HG02884 (cell line): ENCODE data around the gene FOXP1.

Experiments
- ATAC-seq: cut with Tn5 transposase; IDR thresholded peaks from one replicate; pipeline ENCODE4 v1.9.1; 2021; ENCODE audit warnings: mild to moderate bottlenecking, moderate library complexity; ENCODE audit not compliant: unreplicated experiment

FOXP1 gene

DNA sequence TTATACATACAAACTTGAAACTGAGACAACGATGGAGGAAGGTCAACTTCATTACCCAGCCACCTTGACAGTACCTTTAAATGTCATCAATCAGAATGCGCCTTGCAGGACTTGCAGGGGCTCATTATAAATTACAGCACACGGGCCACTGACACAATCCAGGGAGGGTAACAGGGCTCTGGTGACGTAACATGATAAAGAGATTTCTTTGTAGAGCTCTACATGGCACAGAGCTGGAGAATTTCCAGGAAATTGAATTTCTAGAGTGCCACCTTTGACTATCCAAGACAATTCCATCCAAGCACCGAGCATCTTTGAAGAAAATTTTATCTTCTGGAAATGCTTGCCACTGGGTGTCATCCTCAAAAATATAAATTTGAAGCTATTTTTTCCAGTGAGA, 486.0 kb downstream of the FOXP1 start:
- no peak for ATAC-seq

GRCh38 chr3:71095511-71096291, 487.8 kb downstream of the FOXP1 start:
- no peak for ATAC-seq

DNA sequence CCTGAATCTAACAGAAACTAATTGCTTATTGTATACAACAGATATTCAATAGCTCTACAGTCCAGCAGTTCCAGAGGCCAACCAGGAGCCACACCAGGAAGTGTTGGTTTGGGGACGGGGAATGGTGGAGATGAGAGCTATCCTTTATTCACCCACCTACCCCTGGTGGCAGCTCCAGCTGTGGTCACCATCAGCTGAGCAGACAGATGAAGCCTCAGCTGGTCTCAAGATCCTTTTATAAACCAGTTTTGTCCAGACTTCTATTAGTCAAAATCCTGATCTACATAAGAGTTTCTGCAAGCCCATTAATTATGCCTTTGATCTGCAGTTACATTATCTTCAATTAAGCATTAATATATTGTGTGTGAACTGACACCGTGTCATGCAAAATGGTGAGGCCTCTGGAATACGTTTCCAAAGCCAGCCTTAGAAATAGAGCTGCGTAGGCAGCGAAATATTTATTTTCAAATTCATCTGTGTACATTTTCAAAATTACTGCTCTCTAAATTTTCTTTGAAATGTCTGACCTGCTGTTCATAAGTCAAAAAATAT, 488.8 kb downstream of the FOXP1 start:
- ATAC-seq = no peak

- no peak for ATAC-seq
These were observed 490.9 kb downstream of the FOXP1 start for GRCh38 chr3:71092665-71093064.

DNA sequence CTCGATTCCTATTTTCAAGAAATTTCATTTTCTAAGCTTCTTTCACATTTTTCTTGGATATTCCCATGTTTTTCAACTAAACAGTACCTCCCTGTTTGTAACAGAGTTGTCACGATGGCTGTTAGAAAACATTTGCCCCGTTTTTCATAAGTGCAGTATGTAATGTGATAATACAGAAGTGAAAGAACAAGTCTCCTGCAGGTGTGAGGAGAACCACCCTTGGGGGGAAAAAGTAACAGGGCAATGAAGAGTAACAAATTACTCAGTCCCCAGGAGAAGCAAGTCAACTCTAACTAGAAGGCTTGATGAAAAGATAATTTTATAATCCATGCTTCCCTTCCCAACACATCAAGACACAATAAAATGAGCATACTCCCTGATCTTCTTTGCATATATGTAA, 493.3 kb downstream of the FOXP1 start:
- ATAC-seq = no peak

- no peak for ATAC-seq
These were observed 494.2 kb downstream of the FOXP1 start for GRCh38 chr3:71089271-71089847.

- no peak for ATAC-seq
These were observed 494.8 kb downstream of the FOXP1 start for GRCh38 chr3:71088742-71089141.

GRCh38 chr3:71088019-71088708, 495.4 kb downstream of the FOXP1 start:
- no peak for ATAC-seq

DNA sequence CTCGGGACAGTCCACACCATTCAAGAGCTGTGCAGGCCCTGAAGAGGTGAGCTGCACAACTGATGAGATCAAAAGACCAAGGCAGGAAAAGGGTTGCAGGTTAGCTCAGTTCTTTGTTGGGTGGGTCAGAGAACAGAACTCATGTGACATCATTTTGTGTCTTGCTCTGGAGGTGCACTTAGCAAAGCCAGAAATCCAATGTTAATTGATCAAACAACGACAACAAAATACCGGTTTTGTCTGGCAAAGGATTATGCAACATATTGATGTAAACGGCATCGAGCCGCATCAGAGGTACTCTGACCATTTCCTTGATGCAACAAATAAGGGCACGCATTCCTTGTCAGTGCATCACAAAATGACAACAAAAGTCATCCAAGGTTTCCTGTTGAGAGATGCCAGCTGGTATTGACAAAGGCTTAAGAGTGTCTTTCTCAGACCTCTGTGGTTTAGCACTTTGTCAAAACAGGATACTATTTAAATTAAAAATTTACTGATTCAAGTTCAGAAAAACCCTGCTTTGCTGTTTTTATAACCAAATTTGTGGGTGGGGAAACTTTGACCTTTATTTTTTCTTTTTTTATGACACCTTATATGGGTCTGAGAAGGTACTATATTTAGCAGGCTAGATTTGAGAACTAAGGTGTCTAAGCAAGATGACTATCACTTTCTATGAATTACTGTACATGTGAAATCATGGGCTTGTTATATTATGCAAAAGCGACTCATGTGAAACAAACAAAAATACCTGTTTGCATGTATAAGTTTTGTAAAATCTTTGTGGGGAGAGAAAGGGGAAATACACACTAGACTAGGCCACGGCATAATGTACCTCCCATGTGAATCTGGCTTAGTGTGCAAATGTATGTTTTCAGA, 496.1 kb downstream of the FOXP1 start:
- peak; percentile 91 for ATAC-seq

GRCh38 chr3:71086777-71087142, 496.8 kb downstream of the FOXP1 start:
- no peak for ATAC-seq

GRCh38 chr3:71083726-71084131, 499.8 kb downstream of the FOXP1 start:
- ATAC-seq = no peak

GRCh38 chr3:71082833-71083232, 500.7 kb downstream of the FOXP1 start:
- no peak for ATAC-seq

- ATAC-seq = no peak
These were observed 502.9 kb downstream of the FOXP1 start for GRCh38 chr3:71080517-71081083.

DNA sequence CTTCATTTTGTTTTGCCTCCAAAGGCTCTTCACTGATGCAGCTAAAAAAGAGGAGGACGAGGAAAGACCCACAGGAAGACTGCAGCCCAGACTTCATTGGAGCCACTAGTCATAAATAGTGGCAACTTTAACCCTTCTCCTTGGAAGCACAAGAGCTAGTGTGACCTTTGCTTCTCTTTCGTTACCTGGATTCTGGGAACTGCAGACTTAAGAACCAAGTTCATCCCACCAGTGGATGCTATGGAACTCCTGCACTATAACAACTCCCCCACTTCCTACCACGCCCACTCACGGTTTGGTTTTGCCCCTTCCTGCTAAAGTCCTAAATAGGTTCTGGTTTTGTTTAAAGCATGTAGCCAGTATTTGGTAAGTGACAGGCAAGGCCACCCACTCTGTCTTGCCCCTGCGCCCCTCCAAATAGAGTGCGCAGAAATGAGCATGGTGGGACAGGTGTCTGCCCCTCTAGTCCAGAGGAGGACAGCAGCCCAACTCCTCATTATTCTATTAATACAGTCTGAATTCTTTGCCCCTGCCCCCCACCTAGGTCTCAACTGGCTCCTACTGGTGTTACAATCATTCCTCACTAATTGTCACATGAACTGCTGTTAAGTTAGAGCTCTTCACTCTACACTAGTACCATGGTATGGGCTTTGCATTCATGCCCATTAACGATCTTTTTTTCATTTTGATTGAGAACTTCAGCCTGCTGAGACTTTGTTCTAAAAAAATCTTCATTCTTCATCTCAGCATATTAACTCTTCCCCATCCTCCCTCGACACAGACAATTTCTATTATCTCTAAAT, 504.6 kb downstream of the FOXP1 start:
- no peak for ATAC-seq

DNA sequence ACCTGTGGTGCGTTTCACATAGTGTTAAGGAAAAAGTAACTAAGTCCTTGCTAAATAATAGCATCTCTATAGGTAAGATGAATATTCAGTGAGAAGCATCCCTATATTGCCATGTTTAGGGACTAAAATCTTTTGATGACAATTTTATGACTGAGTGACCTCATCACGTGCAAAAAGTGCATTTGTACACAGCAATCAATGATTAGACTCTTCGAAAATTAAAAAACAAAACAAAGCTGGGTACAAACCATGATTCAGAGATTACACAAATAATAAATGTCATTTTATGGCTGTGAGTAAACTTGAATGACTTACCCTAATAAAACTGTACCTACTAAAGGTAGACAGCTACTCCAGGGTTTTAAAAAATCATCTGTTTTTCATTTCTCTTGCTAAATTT, 505.3 kb downstream of the FOXP1 start:
- no peak for ATAC-seq

- ATAC-seq = no peak
These were observed 506.5 kb downstream of the FOXP1 start for GRCh38 chr3:71077070-71077469.

DNA sequence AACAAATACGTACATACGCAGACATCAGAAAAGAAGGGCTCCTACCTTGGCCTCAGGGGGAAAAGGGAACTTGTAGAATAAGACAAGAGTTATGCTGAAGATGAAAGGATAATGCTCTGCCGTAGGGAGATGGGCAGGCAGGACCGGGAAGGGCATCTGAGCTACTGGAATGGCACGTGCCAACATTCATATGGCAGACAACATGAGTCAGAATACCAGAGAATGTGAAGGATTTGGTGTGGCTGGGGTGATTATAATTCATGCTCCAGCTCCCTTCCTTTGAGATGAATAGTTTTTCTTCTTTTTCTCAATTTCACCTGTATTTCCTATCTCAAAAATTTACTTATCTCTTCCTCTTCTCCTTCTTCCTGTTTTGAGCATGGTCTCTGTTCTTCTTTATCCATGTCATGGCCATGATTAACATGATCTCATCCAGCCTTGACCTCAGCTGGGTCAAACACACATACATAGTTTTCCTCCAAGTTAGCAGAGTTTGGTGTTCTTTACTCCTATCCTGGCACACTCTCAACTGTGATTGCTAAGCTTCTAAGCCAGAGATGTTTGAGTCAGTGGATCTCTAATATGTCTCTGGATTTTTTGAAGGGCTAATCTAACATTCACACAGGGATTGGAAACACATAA, 507.0 kb downstream of the FOXP1 start:
- no peak for ATAC-seq

- no peak for ATAC-seq
These were observed 508.0 kb downstream of the FOXP1 start for GRCh38 chr3:71075494-71075893.

DNA sequence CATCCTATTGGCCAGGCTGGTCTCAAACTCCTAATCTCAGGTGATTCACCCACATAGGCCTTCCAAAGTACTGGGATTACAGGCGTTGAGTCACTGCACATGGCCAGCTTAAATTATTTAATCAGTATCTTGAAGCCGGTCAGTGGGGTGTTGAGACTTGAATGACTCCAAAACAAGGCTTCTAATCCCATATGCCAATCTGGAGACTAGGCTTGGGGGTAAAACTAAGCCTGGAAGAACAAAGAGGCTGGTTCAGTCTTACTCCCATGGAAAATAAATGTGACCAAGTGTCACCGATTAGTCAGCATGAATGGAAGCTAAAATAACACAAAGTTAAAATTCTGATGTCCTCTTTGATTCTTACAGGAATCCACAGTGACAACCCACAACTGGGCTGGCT, 509.1 kb downstream of the FOXP1 start:
- ATAC-seq = no peak
